Activated CD4-positive, alpha-beta T cell treated with anti-CD3 and anti-CD28 coated beads, Interleukin-2, amount 50 U/mL, for 24 hours (primary cell): ENCODE measurements around the gene STK35.
"Not testable (repeated sequence)": the region's sequence is repeated elsewhere in the genome, so short reads cannot be mapped to it uniquely, and the experiment has no call there.

Experiments
- DNase-seq, 2 donors: peaks; one replicate each; pipeline ENCODE4 v3.0.0-alpha.2; 2020; ENCODE audit warnings: low read depth in 1 of 2, low spot score in 1 of 2

STK35 gene

DNA sequence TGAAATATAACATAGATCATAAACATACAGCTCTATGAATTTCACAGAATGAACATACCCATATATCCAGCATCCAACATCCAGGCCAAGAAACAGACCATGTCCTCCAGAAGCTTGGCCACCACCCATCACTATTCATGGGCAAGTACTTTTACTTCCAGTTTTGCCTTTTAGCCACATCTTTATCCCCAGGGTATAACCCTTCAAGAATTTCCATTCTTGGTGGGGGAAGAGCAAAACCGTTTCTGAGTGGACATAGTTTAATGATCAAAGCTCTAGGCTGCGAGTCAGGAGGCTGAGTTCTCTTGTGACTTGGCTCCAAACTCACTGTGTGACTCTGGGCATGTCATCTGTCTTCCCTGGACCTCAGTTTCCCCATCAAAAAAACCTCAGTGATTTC is 78.3 kb downstream of the STK35 start:
- no peak for DNase-seq

DNA sequence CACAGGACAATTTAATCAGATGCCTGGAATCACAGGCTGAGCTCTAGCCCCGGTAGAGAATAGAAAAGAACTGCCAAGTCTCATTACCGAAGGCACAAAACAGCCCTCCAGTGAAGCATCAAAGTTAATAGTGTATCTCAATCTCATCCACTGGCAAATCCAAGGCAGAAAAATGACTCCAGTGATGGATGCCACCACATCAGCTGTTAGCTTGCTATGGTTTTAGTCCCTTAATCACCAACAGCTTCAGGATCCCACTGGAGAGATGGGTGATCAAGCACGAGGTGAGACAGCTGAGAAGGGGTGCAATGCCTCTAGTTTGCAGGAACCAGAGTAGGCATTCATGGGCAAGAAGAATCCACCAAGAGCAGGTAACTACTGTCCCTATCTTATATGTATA is 81.8 kb downstream of the STK35 start:
- DNase-seq: no peak

DNA sequence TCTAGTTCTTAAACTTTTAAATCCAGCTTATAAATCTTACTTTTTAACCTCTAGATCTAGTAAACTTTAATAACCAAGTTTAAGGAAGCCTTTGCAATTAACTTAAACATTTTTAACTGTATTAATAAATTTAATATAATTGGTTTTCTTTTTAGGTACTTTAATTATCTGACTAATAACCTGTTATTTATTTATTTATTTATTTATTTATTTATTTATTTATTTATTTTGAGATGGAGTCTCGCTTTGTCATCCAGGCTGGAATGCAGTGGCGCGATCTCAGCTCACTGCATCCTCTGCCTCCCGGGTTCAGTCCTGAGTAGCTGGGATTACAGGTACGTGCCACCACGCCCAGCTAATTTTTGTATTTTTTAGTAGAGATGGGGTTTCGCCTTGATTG is 83.3 kb downstream of the STK35 start:
- DNase-seq: not testable (repeated sequence)

DNA sequence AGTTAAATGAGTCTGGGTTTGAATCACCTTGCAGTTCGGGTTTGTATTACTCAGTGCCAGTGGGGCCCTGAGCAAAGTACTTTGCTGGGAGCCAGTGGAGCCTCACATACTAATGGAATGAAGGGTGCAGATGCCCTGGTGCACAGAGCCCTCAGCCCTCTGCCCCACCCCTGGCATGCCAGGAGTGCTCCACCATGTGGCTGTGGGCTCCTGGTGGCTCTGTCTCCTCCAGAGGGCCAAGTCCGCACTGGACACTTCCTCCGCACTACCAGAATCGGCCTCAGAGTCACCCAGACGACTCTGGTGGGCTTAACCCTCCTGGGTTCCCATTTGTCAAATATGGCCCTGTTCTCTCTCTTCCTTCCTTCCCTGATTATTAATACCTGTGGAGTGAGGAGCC is 94.0 kb downstream of the STK35 start:
- no peak for DNase-seq

DNA sequence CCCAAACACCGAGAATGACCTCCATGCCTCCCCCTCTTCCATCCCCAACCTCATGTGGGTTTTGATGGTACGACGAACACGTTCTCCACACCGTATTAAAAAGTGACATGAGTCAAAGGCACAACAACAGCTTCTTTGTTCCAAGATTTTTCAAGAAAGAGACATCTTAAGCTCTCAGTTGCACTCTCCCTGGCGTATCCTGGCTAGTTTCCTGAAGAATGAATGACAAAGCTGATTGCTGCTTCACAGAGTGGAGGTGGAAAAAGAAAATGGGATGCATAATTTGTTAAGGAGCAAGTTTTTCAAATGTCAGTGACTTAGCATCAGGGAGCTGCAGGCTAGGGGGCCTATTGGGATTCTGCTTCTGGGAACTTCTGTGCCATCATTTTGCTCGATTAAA is 95.5 kb downstream of the STK35 start:
- no peak for DNase-seq
